Keratinocyte (primary cell): Measurements from ENCODE around the gene PSMA3. TPM values are rescaled to one million over a fixed set of nuclear protein-coding genes. Genes with fewer than 3 reads are reported as not detected.

Source experiments
- DNase-seq: peaks from one replicate; pipeline ENCODE4 v3.0.0-alpha.2; 2011; ENCODE audit warnings: low read depth, missing footprints, low spot score
- FAIRE-seq: peaks from 2 replicates; lab custom pipeline; 2011; peaks lifted over from hg19 to GRCh38; lab: Jason Lieb, UNC
- H2AFZ ChIP-seq: 2 replicates; pipeline ENCODE4 v1.6.0; 2012; ENCODE audit warnings: low read length, control low read depth, inconsistent platforms; ENCODE audit not compliant: control insufficient read depth
- H3K27ac ChIP-seq: 2 replicates; pipeline ENCODE4 v1.5.1; 2011; ENCODE audit warnings: low read length; ENCODE audit not compliant: control insufficient read depth, insufficient read depth
- H3K27me3 ChIP-seq: 3 replicates; pipeline ENCODE4 v1.6.0; 2011; ENCODE audit warnings: low read length; ENCODE audit not compliant: control insufficient read depth, insufficient read depth; ENCODE audit errors: extremely low read depth
- H3K36me3 ChIP-seq, 2 experiments: 2 replicates in 1 of 2; 3 replicates in 1 of 2; pipeline ENCODE4 v1.5.1; 2011; ENCODE audit warnings: low read length in 2 of 2, mild to moderate bottlenecking in 1 of 2; ENCODE audit not compliant: control insufficient read depth in 2 of 2, insufficient read depth in 2 of 2; ENCODE audit errors: extremely low read depth in 1 of 2
- H3K4me1 ChIP-seq: 3 replicates; pipeline ENCODE4 v1.5.1; 2011; ENCODE audit warnings: low read length; ENCODE audit not compliant: control insufficient read depth, insufficient read depth; ENCODE audit errors: extremely low read depth
- H3K4me2 ChIP-seq: 3 replicates; pipeline ENCODE4 v1.6.0; 2011; ENCODE audit warnings: low read depth, low read length; ENCODE audit not compliant: control insufficient read depth, insufficient read depth; ENCODE audit errors: extremely low read depth
- H3K4me3 ChIP-seq, 3 experiments: fragments of 200-600 bp in 1 of 3; sonication (generic) in 1 of 3; 2 replicates in 2 of 3; 3 replicates in 1 of 3; pipeline ENCODE4 v1.5.1; 2011 to 2016; ENCODE audit warnings: low read length in 3 of 3, mild to moderate bottlenecking in 3 of 3, control low read depth in 2 of 3, inconsistent platforms in 1 of 3, low read depth in 1 of 3, mixed read lengths in 1 of 3, mixed run types in 1 of 3, moderate library complexity in 1 of 3; ENCODE audit not compliant: control insufficient read depth in 2 of 3, insufficient read depth in 2 of 3; ENCODE audit errors: extremely low read depth in 1 of 3
- H3K79me2 ChIP-seq: 2 replicates; pipeline ENCODE4 v1.6.0; 2012; ENCODE audit warnings: low read length; ENCODE audit not compliant: control insufficient read depth, insufficient read depth
- H3K9ac ChIP-seq: 3 replicates; pipeline ENCODE4 v1.6.0; 2011; ENCODE audit warnings: low read length; ENCODE audit not compliant: control insufficient read depth, insufficient read depth; ENCODE audit errors: extremely low read depth
- H3K9me1 ChIP-seq: 3 replicates; pipeline ENCODE4 v1.6.0; 2011; ENCODE audit warnings: low read length; ENCODE audit not compliant: control insufficient read depth, insufficient read depth; ENCODE audit errors: extremely low read depth
- H3K9me3 ChIP-seq: 2 replicates; pipeline ENCODE4 v1.5.1; 2012; ENCODE audit warnings: low read depth, low read length; ENCODE audit not compliant: control insufficient read depth
- H4K20me1 ChIP-seq: 3 replicates; pipeline ENCODE4 v1.6.0; 2011; ENCODE audit warnings: low read length; ENCODE audit not compliant: control insufficient read depth, insufficient read depth; ENCODE audit errors: extremely low read depth
- EZH2 ChIP-seq: IDR thresholded peaks from one replicate; pipeline ENCODE4 v1.6.1; 2012; ENCODE audit warnings: inconsistent platforms, mild to moderate bottlenecking, low read length, moderate library complexity
- dilution Hi-C: fragments of 300-500 bp; cut with MboI; formaldehyde crosslinking; loops from one replicate; pipeline ENCODE4 v1.7.0; 2020; ENCODE audit warnings: low sequenced_read_pairs; ENCODE audit not compliant: extremely low pct_ligation_motif_present
- polyA plus RNA-seq, 5 experiments: library from polyadenylated mRNA; depleted of rRNA in 3 of 5; stranded (reverse) in 3 of 5; stranded (forward) in 1 of 5; unstranded in 1 of 5; fragments of >200 nt; gene quantifications; 1 replicate in 1 of 5; 2 replicates in 3 of 5; 3 replicates in 1 of 5; pipeline versions ENCODE4 v1.2.1 to v1.2.3, GENCODE V29; 2011 to 2012; ENCODE audit warnings: missing spikeins in 2 of 5, low read depth in 1 of 5, low replicate concordance in 1 of 5
- TF ChIP-seq, protein P1 (sequence below), 3 experiments: IDR thresholded peaks in 1 of 3; conservative IDR thresholded peaks in 1 of 3; optimal IDR thresholded peaks in 1 of 3; 2 replicates in 2 of 3; 3 replicates in 1 of 3; pipeline versions ENCODE3 to v1.5.1; 2011; ENCODE audit warnings: low read length in 3 of 3, mild to moderate bottlenecking in 3 of 3, moderate library complexity in 2 of 3, control low read depth in 1 of 3, inconsistent platforms in 1 of 3; ENCODE audit not compliant: insufficient read depth in 2 of 3; ENCODE audit errors: extremely low read depth in 1 of 3

Gene PSMA3
- polyA plus RNA-seq, 1 donor (not counting 4 experiments of a cell fraction or from before 2014, with no cell fraction given), result 325 TPM

DNA sequence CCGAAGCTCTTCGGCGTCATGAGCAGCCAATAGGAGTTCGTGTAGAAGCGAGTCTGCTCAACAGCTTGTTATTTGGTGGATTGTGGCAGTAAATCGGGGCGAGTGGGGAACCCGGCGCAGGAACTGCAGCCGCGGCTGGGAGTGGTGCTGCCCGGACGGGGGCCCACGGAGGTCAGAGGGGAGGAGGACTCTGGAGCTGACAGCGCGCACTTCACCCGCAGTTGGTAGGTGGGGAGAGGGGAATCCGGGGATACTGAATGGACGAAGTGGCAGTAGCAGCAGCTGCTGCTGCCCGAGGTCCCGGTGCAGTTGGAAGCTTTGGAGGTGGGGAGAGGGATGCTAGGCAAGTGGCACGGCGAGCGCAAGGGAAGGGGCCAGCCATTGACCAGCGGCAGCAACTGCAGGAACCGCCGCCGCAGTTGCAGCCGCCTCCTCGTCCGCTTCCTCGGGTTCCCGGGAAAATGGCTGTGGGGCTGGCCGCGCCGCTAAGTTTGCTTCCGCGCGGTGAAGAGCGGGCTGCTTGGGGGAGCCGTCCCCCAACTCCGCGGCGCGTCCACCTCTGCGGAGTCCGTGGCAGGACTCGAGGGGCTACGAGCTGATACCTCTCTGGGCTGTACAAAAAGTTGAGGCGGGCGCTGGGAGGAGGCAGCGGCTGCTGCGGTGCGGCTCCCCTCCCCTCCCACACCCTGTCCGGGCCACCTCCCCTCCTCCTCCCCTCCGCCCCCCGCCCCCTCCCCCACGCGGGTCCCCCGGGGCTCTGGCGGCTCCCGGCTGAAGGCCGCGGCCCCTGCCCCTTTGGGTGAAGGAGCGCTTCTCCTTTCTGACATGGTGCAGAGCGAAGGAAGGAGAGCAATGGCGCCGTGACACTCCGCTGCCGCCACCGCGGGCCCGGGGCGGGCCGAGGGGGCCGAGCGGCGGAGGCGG, 54.1 kb downstream of the PSMA3 start, which contains the start of gene ARID4A:
Gene ARID4A, plus strand, starts transcription at position 79 of the 924 bp plus-strand sequence. CDS start 1,300 bp downstream, outside the sequence.
- H3K9me1 ChIP-seq, result no peaks in the 10 kb centered on the region
- peaks cover 5% of the 10 kb centered on the region for H4K20me1 ChIP-seq
- peaks cover 8 to 9% of the 10 kb centered on the region in 2 experiments for H3K36me3 ChIP-seq
- peak within 1 kb of the TSS; percentile 97 for H3K27ac ChIP-seq
- TF ChIP-seq EZH2, result no peak
- TF ChIP-seq, protein P1, sequence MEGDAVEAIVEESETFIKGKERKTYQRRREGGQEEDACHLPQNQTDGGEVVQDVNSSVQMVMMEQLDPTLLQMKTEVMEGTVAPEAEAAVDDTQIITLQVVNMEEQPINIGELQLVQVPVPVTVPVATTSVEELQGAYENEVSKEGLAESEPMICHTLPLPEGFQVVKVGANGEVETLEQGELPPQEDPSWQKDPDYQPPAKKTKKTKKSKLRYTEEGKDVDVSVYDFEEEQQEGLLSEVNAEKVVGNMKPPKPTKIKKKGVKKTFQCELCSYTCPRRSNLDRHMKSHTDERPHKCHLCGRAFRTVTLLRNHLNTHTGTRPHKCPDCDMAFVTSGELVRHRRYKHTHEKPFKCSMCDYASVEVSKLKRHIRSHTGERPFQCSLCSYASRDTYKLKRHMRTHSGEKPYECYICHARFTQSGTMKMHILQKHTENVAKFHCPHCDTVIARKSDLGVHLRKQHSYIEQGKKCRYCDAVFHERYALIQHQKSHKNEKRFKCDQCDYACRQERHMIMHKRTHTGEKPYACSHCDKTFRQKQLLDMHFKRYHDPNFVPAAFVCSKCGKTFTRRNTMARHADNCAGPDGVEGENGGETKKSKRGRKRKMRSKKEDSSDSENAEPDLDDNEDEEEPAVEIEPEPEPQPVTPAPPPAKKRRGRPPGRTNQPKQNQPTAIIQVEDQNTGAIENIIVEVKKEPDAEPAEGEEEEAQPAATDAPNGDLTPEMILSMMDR (optimal IDR thresholded peaks at IDR 0.05 in 1 of 3, IDR thresholded peaks at IDR 0.05 in 1 of 3, conservative IDR thresholded peaks at IDR 0.05 in 1 of 3; ENCODE audit: extremely low read depth in 1 of 3, insufficient read depth in 2 of 3, low read length in 3 of 3), result no peak
- no peaks in the 10 kb centered on the region for H3K9me3 ChIP-seq
- peak within 1 kb of the TSS; percentile 97 for H3K9ac ChIP-seq
- H3K27me3 ChIP-seq, result no peaks in the 10 kb centered on the region
- H3K4me3 ChIP-seq, result peak within 1 kb of the TSS; percentile 92 to 99 (median 93)
- H3K79me2 ChIP-seq, result peaks cover 55% of the 10 kb centered on the region
- H3K4me1 ChIP-seq, result peaks cover 10% of the 10 kb centered on the region
- DNase-seq (no peak), FAIRE-seq (no peak)
- peak within 1 kb of the TSS; percentile 99 for H2AFZ ChIP-seq
- H3K4me2 ChIP-seq, result peak within 1 kb of the TSS; percentile 100
- dilution Hi-C loops, result no loop called here

DNA sequence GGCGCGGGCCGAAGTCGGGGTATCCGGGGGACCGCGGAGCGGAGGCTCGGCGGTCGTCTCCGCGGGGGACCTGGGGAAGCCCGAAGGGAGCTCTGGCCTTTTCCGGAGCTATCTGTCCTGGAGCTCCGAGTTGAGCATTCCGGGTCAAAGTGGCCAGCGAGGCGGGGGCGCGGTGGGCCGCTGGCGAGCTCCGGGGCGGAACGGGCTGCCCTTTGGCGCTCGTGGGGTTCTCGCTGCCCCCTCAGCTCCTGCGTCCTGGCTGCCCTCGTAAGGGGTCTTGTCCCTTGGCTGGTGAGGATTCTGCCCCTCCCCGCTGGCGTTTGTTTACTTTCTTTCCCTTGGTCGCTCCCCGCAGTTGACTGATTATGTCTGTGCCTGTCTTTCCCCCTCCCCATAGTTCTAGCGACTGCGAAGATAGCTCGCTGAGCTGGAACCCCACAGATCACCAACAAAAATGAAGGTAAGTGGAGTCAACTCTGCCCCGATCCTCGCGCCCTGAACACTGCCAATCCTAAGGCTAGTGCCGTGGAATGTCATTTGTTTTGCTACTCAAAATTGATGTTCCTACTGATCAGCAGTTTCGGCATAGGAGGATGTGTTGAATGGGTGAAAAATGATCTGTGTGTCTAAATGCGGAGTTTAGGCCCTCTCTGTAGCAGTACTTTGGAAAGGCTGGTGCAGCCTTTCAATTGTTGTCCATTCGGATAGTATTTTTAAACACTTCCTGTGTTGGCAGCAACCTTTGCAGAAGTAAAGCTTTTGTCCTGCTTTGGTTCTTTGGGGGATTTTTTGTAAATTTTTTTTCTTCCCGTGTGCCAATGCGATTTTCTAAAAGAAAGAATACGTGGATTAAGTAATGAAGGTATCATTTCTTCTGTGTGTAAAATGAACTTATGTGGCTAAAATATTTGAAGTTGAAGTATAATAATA, 55.0 kb downstream of the PSMA3 start:
- no peak for FAIRE-seq
- H3K79me2 ChIP-seq, result peaks cover 46% of the 10 kb centered on the region
- no peaks in the 10 kb centered on the region for H4K20me1 ChIP-seq
- peak overlapping the region; percentile 97 for H2AFZ ChIP-seq
- H3K4me2 ChIP-seq, result peak overlapping the region; percentile 100
- no peak for TF ChIP-seq EZH2
- TF ChIP-seq, protein P1 (optimal IDR thresholded peaks at IDR 0.05 in 1 of 3, IDR thresholded peaks at IDR 0.05 in 1 of 3, conservative IDR thresholded peaks at IDR 0.05 in 1 of 3; ENCODE audit: extremely low read depth in 1 of 3, insufficient read depth in 2 of 3, low read length in 3 of 3), result no peak
- dilution Hi-C loops, result no loop called here
- H3K9me3 ChIP-seq, result no peaks in the 10 kb centered on the region
- H3K4me1 ChIP-seq, result peaks cover 10% of the 10 kb centered on the region
- H3K9me1 ChIP-seq, result no peaks in the 10 kb centered on the region
- peak overlapping the region; percentile 87 to 93 (median 92) for H3K4me3 ChIP-seq
- no peaks in the 10 kb centered on the region for H3K27me3 ChIP-seq
- peaks cover 2 to 4% of the 10 kb centered on the region in 2 experiments for H3K36me3 ChIP-seq
- peak overlapping the region; percentile 61 for H3K27ac ChIP-seq
- no peak for DNase-seq
- H3K9ac ChIP-seq, result peak overlapping the region; percentile 87
